ENCODE results near the gene IL2RG. TPM values are rescaled to one million over a fixed set of nuclear protein-coding genes. Genes with fewer than 3 reads are reported as not detected.
A peak's percentile ranks its signal among the peaks of the same experiment; 100 is the strongest.

Gene IL2RG
- total RNA-seq, 1 experiment from 2014 or later: not detected

DNA sequence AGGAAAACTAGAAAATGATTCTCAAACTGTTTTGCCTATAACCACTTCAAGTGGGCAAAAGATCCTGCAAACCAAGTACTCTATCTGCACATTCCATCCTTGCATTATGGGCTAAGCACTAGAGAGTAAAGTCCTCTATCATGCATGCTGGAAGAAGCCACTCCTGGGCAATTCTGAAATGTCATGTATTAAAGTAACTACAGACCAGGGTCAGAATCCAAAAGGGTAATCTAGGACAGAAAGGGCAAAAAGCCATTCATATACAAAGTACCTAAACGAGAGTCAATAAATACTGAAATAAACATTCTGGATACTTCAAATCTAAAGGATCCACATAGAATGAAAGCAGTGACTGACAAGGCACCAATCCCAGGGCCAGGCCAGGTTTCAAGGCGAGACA is 44.3 kb downstream of the IL2RG start:
- Histone ChIP-seq H2BK5ac (ENCODE audit: insufficient read length, low read length) (no peak overlapping the region), H4K91ac (ENCODE audit: insufficient read length, low read depth, low read length) (no peak overlapping the region), H2BK20ac (ENCODE audit: low read depth, low read length, poor library complexity, severe bottlenecking) (no peak overlapping the region), H3K14ac (ENCODE audit: insufficient read depth, low read length) (no peak overlapping the region), H3K27ac (ENCODE audit: insufficient read length, low read depth, low read length) (no peak overlapping the region), H4K20me1 (ENCODE audit: control insufficient read depth, insufficient read depth, insufficient read length) (no peaks in the 10 kb centered on the region), H4K8ac (replicated peaks; ENCODE audit: insufficient read length, low read depth, low read length) (no peak overlapping the region), H3K18ac (ENCODE audit: insufficient read length, low read depth, low read length) (no peak overlapping the region), H2AFZ (ENCODE audit: low read length) (no peak overlapping the region), H2BK15ac (ENCODE audit: low read depth, low read length) (no peak overlapping the region), H3K9me3 (ENCODE audit: control insufficient read depth, low read depth, low read length) (peaks cover 12% of the 10 kb centered on the region), H3K27me3 (ENCODE audit: insufficient read depth, low read length) (no peaks in the 10 kb centered on the region), H3K23ac (ENCODE audit: insufficient read length, low read depth, low read length) (no peak overlapping the region), H2BK120ac (ENCODE audit: low read depth, low read length, poor library complexity, severe bottlenecking) (no peak overlapping the region), H3K4me2 (ENCODE audit: insufficient read depth, insufficient read length, low read length) (peak overlapping the region; percentile 82), H3K4me1 (ENCODE audit: insufficient read depth, low read length) (no peaks in the 10 kb centered on the region), H3T11ph (ENCODE audit: low read length) (no peak overlapping the region), H3K9ac (ENCODE audit: extremely low read depth, insufficient read length, low read length) (peak overlapping the region; percentile 74), H3K79me2 (ENCODE audit: insufficient read depth, low read length) (peaks cover 4% of the 10 kb centered on the region; the same call in 1 of the 2 replicates), H3K23me2 (ENCODE audit: insufficient read length, low read depth, low read length, poor library complexity, severe bottlenecking) (no peaks in the 10 kb centered on the region), H2BK12ac (ENCODE audit: insufficient read length, low read depth, low read length) (no peak overlapping the region), H4K5ac (ENCODE audit: insufficient read length, low read depth, low read length) (no peak overlapping the region), H3K4ac (ENCODE audit: low read depth, low read length) (no peak overlapping the region), H3K56ac (ENCODE audit: insufficient read length, low read depth, low read length) (no peak overlapping the region), H3K79me1 (ENCODE audit: insufficient read depth, low read depth, low read length, poor library complexity, severe bottlenecking) (no peaks in the 10 kb centered on the region), H2AK5ac (ENCODE audit: insufficient read length, low read length) (no peak overlapping the region)
- peaks cover 44 to 57% of the 10 kb centered on the region in 2 experiments for H3K9me3 Mint-ChIP-seq
- peak overlapping the region; percentile 87 to 99 for H3K4me3 Mint-ChIP-seq
- H3K27ac Mint-ChIP-seq: no peak overlapping the region; a peak in 1 of 7 replicates
- H3K36me3 Mint-ChIP-seq (ENCODE audit: insufficient read depth in 1 of 3, low read depth in 3 of 3): peaks cover 7 to 17% (median 11%) of the 10 kb centered on the region in 3 experiments; a peak in 6 of 7 replicates
- H3K4me1 Mint-ChIP-seq: peaks cover 6 to 8% of the 10 kb centered on the region in 2 experiments; a peak in 1 of 4 replicates
- WGBS (ENCODE audit: extremely low coverage, insufficient read length, low lambda C conversion rate): no CpG with 5 or more reads among the region's 2 CpGs
- no peaks in the 10 kb centered on the region for H3K27me3 Mint-ChIP-seq (ENCODE audit: low read depth)
- no peak for DNase-seq
- TF ChIP-seq, protein P1, sequence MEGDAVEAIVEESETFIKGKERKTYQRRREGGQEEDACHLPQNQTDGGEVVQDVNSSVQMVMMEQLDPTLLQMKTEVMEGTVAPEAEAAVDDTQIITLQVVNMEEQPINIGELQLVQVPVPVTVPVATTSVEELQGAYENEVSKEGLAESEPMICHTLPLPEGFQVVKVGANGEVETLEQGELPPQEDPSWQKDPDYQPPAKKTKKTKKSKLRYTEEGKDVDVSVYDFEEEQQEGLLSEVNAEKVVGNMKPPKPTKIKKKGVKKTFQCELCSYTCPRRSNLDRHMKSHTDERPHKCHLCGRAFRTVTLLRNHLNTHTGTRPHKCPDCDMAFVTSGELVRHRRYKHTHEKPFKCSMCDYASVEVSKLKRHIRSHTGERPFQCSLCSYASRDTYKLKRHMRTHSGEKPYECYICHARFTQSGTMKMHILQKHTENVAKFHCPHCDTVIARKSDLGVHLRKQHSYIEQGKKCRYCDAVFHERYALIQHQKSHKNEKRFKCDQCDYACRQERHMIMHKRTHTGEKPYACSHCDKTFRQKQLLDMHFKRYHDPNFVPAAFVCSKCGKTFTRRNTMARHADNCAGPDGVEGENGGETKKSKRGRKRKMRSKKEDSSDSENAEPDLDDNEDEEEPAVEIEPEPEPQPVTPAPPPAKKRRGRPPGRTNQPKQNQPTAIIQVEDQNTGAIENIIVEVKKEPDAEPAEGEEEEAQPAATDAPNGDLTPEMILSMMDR (conservative IDR thresholded peaks at IDR 0.05): no peak
